ENCODE measurements around the gene ANXA6. TPM values are rescaled to one million over a fixed set of nuclear protein-coding genes. Genes with fewer than 3 reads are reported as not detected.

Gene ANXA6
- total and polyA plus RNA-seq, 2 donors (not counting 1 experiment from before 2014, with no cell fraction given), result 136 to 300 TPM

DNA sequence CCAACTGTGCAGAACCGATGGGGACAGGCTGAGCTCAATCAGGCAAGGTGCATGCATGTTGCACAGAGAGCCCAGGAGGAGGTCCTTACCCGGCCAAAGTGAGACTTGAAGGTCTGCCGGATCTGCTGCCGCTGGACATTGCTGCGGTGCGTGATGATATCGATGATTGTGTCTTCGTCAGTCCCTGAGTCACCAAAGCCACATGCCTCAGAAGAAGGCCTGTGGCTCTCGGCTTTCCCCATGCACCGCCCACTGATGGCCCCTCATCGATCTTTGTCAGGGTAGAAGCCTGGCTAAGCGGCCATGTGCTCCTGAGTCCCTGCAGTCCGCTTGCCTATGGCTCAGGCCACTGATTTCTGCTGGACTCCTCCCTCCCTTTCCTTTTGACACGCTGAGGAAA is 34.8 kb downstream of the ANXA6 start:
- peaks cover 38% of the 10 kb centered on the region for H4K20me1 ChIP-seq (ENCODE audit: control insufficient read depth, insufficient read depth, low read length, poor library complexity, severe bottlenecking)
- peak overlapping the region; percentile 87 to 91 for H3K27ac ChIP-seq (ENCODE audit: low read length in 2 of 2)
- H3K27me3 ChIP-seq (replicated peaks in 1 of 4; ENCODE audit: control extremely low read depth in 1 of 4, control insufficient read depth in 3 of 4, insufficient read depth in 4 of 4, low read length in 3 of 4), result no peaks in the 10 kb centered on the region
- no peak overlapping the region for H2AFZ ChIP-seq (ENCODE audit: insufficient read depth, low read depth, low read length, poor library complexity, severe bottlenecking)
- no peak overlapping the region for H3K4me2 ChIP-seq (replicated peaks; ENCODE audit: low read depth, low read length, poor library complexity, severe bottlenecking)
- Mint-ChIP-seq H3K9me3 (ENCODE audit: insufficient read depth) (no peaks in the 10 kb centered on the region), H3K27ac (no peak overlapping the region), H3K4me3 (no peak overlapping the region), H3K4me1 (peaks cover 55% of the 10 kb centered on the region), H3K27me3 (no peaks in the 10 kb centered on the region)
- H3K79me2 ChIP-seq (ENCODE audit: control insufficient read depth, insufficient read depth, low read length), result peaks cover 59% of the 10 kb centered on the region
- H3K4me3 ChIP-seq (ENCODE audit: control extremely low read depth in 1 of 5, extremely low read depth in 1 of 5, insufficient read depth in 1 of 5, low read depth in 2 of 5, low read length in 4 of 5), result no peak overlapping the region
- H3K36me3 ChIP-seq (replicated peaks in 1 of 2; ENCODE audit: control extremely low read depth in 1 of 2, control insufficient read depth in 1 of 2, extremely low read depth in 1 of 2, insufficient read depth in 2 of 2, low read length in 1 of 2), result peaks cover 21 to 86% of the 10 kb centered on the region in 2 experiments
- POLR2A ChIA-PET, result interaction anchor here (0.9 kb wide), 1 partner anchor 42 kb away, joined by 3 read pairs; no protein-coding TSS in a partner anchor
- no peak overlapping the region for H3K9ac ChIP-seq (ENCODE audit: low read length)
- intact Hi-C loops (cut with micrococcal nuclease), result no loop called here
- 95% methylated on average over 13 of the region's 14 CpGs for WGBS (ENCODE audit: insufficient coverage)
- CTCF ChIA-PET, result interaction anchor here (0.8 to 48.0 kb wide), 5 partner anchors 9 to 195 kb away, joined by 4 to 1701 read pairs (median 158); partner anchors contain the start of gene ANXA6
- TF ChIP-seq, protein P1, sequence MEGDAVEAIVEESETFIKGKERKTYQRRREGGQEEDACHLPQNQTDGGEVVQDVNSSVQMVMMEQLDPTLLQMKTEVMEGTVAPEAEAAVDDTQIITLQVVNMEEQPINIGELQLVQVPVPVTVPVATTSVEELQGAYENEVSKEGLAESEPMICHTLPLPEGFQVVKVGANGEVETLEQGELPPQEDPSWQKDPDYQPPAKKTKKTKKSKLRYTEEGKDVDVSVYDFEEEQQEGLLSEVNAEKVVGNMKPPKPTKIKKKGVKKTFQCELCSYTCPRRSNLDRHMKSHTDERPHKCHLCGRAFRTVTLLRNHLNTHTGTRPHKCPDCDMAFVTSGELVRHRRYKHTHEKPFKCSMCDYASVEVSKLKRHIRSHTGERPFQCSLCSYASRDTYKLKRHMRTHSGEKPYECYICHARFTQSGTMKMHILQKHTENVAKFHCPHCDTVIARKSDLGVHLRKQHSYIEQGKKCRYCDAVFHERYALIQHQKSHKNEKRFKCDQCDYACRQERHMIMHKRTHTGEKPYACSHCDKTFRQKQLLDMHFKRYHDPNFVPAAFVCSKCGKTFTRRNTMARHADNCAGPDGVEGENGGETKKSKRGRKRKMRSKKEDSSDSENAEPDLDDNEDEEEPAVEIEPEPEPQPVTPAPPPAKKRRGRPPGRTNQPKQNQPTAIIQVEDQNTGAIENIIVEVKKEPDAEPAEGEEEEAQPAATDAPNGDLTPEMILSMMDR (IDR thresholded peaks at IDR 0.05), result no peak
- H3K9me3 ChIP-seq (ENCODE audit: control extremely low read depth in 1 of 3, control insufficient read depth in 2 of 3, insufficient read depth in 1 of 3, low read length in 2 of 3), result no peaks in the 10 kb centered on the region
- H3K4me1 ChIP-seq (ENCODE audit: control insufficient read depth in 2 of 2, insufficient read depth in 2 of 2, low read length in 2 of 2), result peaks cover 36 to 53% of the 10 kb centered on the region in 2 donors
- DNase-seq (no peak), ATAC-seq (ENCODE audit: low read depth) (no peak)

- Mint-ChIP-seq H3K9me3 (ENCODE audit: insufficient read depth) (no peaks in the 10 kb centered on the region), H3K27me3 (no peaks in the 10 kb centered on the region), H3K27ac (peak overlapping the region; percentile 60), H3K4me3 (no peak overlapping the region), H3K4me1 (peaks cover 45% of the 10 kb centered on the region)
- H3K27ac ChIP-seq (ENCODE audit: low read length in 2 of 2), result peak overlapping the region in 1 of 2 donors; percentile 87
- peaks cover 22 to 88% of the 10 kb centered on the region in 2 experiments for H3K36me3 ChIP-seq (replicated peaks in 1 of 2; ENCODE audit: control extremely low read depth in 1 of 2, control insufficient read depth in 1 of 2, extremely low read depth in 1 of 2, insufficient read depth in 2 of 2, low read length in 1 of 2)
- ChIA-PET POLR2A (no interaction called here), CTCF (interaction anchor here (0.7 to 48.0 kb wide), 4 partner anchors 29 to 117 kb away, joined by 4 to 1701 read pairs (median 538); partner anchors contain the start of gene ANXA6)
- 95% methylated on average over 5 of the region's 5 CpGs for WGBS (ENCODE audit: insufficient coverage)
- H3K79me2 ChIP-seq (ENCODE audit: control insufficient read depth, insufficient read depth, low read length), result peaks cover 52% of the 10 kb centered on the region
- H3K4me2 ChIP-seq (replicated peaks; ENCODE audit: low read depth, low read length, poor library complexity, severe bottlenecking), result no peak overlapping the region
- H3K9ac ChIP-seq (ENCODE audit: low read length), result no peak overlapping the region
- no peak overlapping the region for H2AFZ ChIP-seq (ENCODE audit: insufficient read depth, low read depth, low read length, poor library complexity, severe bottlenecking)
- intact Hi-C loops (cut with micrococcal nuclease), result no loop called here
- TF ChIP-seq EZH2 (IDR thresholded peaks at IDR 0.05; ENCODE audit: borderline replicate concordance, insufficient read depth, low read depth, low read length, poor library complexity, severe bottlenecking), result no peak
- TF ChIP-seq, protein P1 (IDR thresholded peaks at IDR 0.05), result no peak
- H3K9me3 ChIP-seq (ENCODE audit: control extremely low read depth in 1 of 3, control insufficient read depth in 2 of 3, insufficient read depth in 1 of 3, low read length in 2 of 3), result no peaks in the 10 kb centered on the region
- H3K27me3 ChIP-seq (replicated peaks in 1 of 4; ENCODE audit: control extremely low read depth in 1 of 4, control insufficient read depth in 3 of 4, insufficient read depth in 4 of 4, low read length in 3 of 4), result no peaks in the 10 kb centered on the region
- H4K20me1 ChIP-seq (ENCODE audit: control insufficient read depth, insufficient read depth, low read length, poor library complexity, severe bottlenecking), result peaks cover 49% of the 10 kb centered on the region
- no peak for ATAC-seq (ENCODE audit: low read depth)
- H3K4me1 ChIP-seq (ENCODE audit: control insufficient read depth in 2 of 2, insufficient read depth in 2 of 2, low read length in 2 of 2), result peaks cover 33 to 43% of the 10 kb centered on the region in 2 donors
- H3K4me3 ChIP-seq (ENCODE audit: control extremely low read depth in 1 of 5, extremely low read depth in 1 of 5, insufficient read depth in 1 of 5, low read depth in 2 of 5, low read length in 4 of 5), result no peak overlapping the region
- DNase-seq, result no peak
Observed at GRCh38 chr5:151121665-151122064, 35.9 kb downstream of the ANXA6 start.

Measured in B cell (primary cell).